Occipital lobe (tissue), 2 donors: Measurements from ENCODE around the gene BCDIN3D. TPM values are rescaled to one million over a fixed set of nuclear protein-coding genes. Genes with fewer than 3 reads are reported as not detected.
"Not testable (repeated sequence)": the region's sequence is repeated elsewhere in the genome, so short reads cannot be mapped to it uniquely, and the experiment has no call there.

Source experiments
- DNase-seq: peaks from one replicate; lab custom pipeline; 2025; lab: John Stamatoyannopoulos, UW
- total RNA-seq: library from RNA; depleted of rRNA; stranded (reverse); fragments of >200 nt; gene quantifications from one replicate; pipeline ENCODE4 v1.2.3, GENCODE V29; 2014

Gene BCDIN3D
- total RNA-seq, 1 donor from 2014 or later = 7.2 TPM

DNA sequence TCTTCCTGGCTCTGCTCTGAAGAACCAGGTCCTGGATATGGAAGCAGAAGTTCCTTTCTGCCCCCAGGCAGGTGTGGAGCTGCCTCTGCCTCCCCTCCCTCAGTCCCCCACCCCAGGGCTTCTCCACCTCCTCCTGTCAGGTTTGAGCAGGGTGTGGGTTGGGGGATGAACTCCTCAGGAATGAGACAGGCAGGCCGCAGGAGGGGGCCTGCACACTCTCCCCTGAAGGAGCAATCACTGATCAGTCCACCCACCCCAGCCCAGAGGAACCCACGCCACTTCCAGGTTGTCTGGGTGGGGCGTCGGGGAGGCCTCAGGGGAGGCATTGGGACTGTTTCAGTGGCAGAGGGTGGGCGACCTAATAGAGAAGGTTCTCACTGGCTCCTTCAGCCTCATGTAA lies 34.2 kb upstream of the BCDIN3D start:
- DNase-seq = no peak

DNA sequence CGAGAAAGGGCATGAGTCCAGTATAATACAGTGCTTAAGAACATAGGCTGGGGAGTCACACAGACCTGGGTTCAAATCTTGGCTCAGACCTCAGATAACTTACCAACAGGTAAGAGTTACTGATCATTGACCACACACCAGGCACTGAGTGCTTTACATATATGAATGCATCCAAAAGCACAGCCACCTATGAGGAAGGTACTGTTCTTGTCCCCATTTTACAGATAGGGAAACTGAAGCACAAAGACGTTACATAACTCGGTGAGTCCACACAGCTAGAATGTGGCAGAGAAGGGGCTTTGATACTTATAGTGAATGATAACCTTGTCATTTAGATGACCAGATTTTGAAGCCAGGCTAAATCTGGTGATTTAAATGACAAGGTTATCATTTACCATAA lies 33.2 kb upstream of the BCDIN3D start:
- DNase-seq = no peak

GRCh38 chr12:49875115-49875720 lies 32.3 kb upstream of the BCDIN3D start:
- no peak for DNase-seq

GRCh38 chr12:49874142-49874897 lies 31.4 kb upstream of the BCDIN3D start:
- DNase-seq = no peak

DNA sequence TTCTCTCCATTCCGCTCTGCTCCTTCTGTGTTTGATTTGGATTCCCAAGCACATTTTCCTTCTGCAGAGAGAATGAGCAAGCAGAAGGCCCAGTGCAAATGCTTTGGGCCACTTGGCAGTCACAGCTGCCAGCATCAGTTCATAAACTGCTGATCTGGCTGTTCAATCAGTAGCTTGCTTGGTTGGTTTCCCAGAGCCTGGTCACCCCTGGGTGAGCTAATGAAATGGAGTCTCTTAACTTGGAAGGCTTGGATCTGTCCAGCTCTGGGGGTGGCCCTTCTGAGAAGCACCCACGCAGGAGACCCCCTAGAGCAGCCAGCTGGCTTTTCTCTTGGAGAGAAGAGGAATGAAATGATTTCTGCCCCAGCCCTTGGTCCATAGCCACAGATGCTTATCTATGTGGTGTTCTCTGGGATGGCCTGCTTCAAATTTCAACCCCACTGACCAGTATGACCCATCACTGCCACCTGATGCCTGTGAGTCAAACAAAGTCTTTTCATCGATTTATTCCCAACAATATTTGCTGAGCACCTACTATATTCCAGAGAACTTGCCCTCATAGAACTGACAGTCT lies 30.5 kb upstream of the BCDIN3D start:
- DNase-seq = no peak

DNA sequence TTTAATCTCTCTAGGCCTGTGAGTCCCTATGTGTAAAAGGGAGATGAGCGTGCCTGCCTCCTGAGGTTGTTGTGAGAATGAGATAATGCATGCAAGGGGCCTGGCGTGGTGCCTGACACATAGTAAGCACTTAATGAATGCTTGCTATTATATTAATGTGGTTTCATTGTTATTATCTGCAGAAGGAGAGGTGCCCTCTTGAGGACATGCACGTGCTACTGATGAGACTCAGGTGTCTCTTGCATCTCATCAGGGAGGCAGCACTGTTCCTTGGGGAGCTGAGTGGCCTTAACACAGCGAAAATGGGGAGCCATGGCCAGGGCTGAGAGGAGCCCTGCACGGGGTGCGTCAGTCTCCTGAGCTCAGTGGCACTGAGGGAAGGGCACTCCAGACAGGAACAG lies 29.9 kb upstream of the BCDIN3D start:
- DNase-seq = no peak

DNA sequence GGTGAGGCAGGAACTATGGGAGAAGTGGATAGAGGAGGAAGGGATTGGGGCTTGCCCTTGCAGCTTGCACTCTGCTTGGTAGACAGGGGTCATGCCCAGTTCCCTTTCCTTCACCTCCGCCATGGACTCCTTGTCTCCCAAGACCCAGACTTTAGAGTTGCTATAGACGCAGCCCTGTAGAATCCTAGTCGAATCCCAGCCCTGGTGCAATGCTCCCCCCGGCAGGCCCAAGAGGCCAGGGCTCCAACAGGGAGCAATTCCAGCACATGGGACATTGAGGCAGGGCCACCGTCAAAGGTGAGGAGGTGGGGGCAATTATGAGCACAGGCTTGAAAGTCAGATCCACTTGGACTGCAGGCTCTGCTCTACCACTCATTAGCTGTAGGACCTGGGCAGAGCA lies 29.5 kb upstream of the BCDIN3D start:
- no peak for DNase-seq

- DNase-seq = not testable (repeated sequence)
Measured at GRCh38 chr12:49871811-49872251, 28.9 kb upstream of the BCDIN3D start.

DNA sequence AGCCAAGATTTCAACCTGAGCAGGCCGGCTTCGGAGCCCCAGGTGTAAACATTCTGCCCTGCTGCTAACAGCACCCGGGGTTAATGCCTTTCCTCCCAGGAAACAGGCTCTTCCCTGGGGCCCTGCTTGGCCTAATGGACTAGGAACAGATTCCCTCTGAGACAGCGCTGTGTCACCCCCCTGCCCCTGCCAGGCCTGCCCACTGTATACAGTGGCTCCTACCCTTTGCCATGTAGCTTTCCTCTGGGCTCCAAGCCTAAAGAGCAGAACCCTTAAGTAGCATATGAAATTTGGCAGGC lies 28.3 kb upstream of the BCDIN3D start:
- no peak for DNase-seq

DNA sequence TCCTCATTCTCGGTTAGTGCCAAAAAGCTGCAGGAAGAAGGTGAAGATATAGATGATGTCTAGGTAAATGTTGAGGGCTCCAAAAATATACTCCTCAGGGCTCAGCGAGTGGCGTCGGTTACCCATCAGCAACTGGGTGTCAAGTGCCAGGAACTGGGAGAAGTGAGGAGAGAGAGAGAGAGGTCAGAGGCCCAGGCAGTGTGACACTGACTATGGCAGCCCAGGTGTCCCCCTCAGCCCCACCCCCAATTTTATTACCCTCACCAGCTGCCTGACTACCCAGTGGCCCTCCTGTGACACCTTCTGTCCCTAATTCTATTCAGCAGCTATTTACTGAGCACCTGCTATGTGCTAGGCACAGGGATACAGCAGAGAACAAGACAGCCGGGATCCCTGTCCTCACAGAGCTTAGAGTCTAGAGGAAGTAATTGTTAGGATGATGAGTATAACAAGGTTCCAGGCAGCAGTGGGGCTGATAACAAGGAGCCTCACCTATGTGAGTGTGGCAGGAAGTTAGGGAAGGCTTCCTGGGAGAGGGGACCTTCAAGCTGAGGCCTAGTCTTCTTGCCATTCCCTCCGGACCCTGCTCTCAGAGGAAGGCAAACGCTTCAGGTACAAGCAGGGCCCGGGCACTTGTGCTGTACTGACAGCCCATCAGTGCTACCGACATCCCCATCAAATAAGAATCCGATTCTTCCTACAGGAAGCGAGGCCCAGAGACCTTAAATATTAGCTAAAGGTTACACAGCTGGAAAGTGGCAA lies 27.8 kb upstream of the BCDIN3D start:
- DNase-seq = no peak

GRCh38 chr12:49869816-49870500 lies 27.1 kb upstream of the BCDIN3D start:
- no peak for DNase-seq

DNA sequence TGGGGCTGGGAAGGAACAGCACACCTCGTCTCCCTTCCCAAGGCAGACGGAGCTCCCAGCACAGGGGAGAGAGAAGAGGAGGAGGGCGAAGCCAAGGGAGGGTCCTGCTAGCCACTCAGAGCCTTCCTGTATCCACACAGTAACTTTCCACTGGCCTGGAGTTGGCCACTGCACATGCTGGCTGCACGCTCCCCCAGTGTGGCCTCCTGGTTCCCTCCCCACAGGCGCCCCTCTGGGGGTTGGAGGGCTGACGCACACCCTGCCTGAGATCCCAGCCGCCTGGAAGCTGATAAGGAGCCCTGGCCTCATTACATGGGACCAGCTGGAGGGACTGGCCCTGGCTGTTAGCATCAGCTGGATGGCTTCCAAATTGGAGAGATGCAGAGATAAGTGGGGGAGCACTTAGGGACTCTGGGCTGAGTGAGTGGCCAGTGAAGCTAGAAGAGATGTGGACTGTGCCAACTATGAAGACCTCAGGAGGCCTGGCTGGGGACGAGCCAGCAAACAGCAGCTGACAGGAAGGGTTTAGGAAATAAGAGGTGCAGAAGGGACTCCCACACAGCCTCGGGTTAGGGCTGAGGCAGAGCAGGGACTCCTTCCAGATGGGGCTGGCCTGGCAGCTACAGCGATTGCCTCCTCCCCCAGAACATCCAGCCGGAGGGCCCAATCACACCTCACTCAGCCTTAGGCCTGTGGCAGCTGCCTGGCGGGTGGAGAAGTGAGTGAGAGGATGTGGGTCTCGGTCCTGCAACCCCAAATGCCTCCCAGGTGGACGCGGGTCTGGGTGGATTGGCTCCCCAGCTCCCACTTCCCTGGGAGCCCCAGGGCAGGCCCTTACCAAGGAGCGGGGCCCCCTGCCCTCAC lies 26.3 kb upstream of the BCDIN3D start:
- DNase-seq = peak; percentile 79

- DNase-seq = no peak
Measured at GRCh38 chr12:49868449-49868848, 25.5 kb upstream of the BCDIN3D start.

GRCh38 chr12:49867570-49868341 lies 24.9 kb upstream of the BCDIN3D start:
- no peak for DNase-seq

GRCh38 chr12:49866859-49867569 lies 24.1 kb upstream of the BCDIN3D start:
- peak; percentile 19 for DNase-seq

DNA sequence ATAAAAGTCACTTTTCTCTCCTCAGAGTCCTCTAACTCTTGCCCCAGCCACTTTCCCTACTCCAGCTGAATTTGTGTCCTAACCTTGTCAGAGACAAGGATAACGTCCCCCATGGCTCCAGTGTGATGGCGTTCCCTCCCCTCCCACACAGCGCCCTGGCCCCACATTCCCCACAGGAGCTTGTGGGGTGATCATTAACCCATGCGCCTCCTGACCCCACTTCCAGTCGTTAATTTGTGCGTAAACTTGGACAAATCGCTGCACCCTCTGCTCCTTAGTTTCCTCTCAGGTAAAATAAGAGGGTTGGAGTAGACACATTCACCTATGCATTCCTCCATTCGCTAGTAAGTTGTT lies 22.9 kb upstream of the BCDIN3D start:
- DNase-seq = no peak

GRCh38 chr12:49865109-49865781 lies 22.3 kb upstream of the BCDIN3D start:
- no peak for DNase-seq

DNA sequence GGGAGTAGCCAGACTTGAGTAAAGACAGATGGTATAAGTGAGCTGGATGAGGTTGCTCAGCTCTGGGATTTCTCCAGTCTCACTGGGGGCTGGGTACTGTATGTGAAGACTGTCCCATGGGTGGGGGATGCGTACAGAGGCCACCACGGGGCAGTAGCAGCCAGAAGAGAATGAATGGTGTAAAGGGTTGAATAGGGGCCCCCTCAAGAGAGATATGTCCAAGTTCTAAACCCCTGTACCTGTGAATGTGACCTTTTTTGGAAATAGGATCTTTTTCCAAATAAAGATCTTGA lies 21.8 kb upstream of the BCDIN3D start:
- DNase-seq = no peak
